ENCODE measurements around the gene SCIMP. TPM values are rescaled to one million over a fixed set of nuclear protein-coding genes. Genes with fewer than 3 reads are reported as not detected.

SCIMP gene
- total RNA-seq, 1 experiment from 2014 or later: not detected

DNA sequence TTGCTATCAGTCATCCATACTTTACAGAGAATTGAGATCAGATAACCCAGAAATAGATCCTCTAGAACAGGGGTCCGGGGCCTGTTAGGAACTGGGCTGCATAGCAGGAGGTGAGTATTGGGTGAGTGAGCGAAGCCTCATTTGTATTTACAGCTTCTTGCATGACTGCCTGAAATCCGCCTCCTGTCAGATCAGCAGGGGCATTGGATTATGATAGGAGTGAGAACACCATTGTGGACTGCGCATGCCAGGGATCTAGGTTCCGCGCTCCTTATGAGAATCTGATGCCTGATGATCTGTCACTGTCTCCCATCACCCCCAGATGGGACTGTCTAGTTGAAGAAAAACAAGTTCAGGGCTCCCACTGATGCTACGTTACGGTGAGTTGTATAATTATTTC lies 13.0 kb upstream of the SCIMP start:
- no peak for DNase-seq (ENCODE audit: low read depth, low spot score)
- no peak overlapping the region for H2AFZ ChIP-seq (ENCODE audit: low read depth, low read length, poor library complexity, severe bottlenecking)
- no peaks in the 10 kb centered on the region for H4K20me1 ChIP-seq (ENCODE audit: insufficient read depth)
- H3K36me3 ChIP-seq (ENCODE audit: control insufficient read depth in 1 of 2, insufficient read depth in 2 of 2, low read length in 2 of 2): no peaks in the 10 kb centered on the region
- no peaks in the 10 kb centered on the region for H3K9me3 ChIP-seq (ENCODE audit: control insufficient read depth in 1 of 2, insufficient read depth in 1 of 2, low read depth in 1 of 2, low read length in 2 of 2)
- no peak overlapping the region for H3K9ac ChIP-seq (ENCODE audit: low read length)
- no peak for ATAC-seq
- ChIA-PET CTCF (interaction anchor here (1.0 to 1.5 kb wide), 3 partner anchors 10 to 193 kb away, joined by 3 read pairs; partner anchors contain the start of gene C1QBP), POLR2A (no interaction called here), RAD21 (ENCODE audit: low non-redundant PET in 1 of 2, low total read pairs in 2 of 2, uncharacterized antibody in 2 of 2, unreplicated experiment in 2 of 2) (no interaction called here)
- no peaks in the 10 kb centered on the region for H3K27me3 ChIP-seq (ENCODE audit: insufficient read depth, low read length)
- no peaks in the 10 kb centered on the region for H3K4me1 ChIP-seq (ENCODE audit: control insufficient read depth in 1 of 2, insufficient read depth in 2 of 2, low read length in 2 of 2)
- no peaks in the 10 kb centered on the region for H3K9me2 ChIP-seq (ENCODE audit: insufficient read depth)
- TF ChIP-seq TCF7L2 (IDR thresholded peaks at IDR 0.05; ENCODE audit: borderline replicate concordance, extremely low read depth, insufficient read depth, insufficient read length) (no peak), CBX3 (IDR thresholded peaks at IDR 0.05; ENCODE audit: low read depth) (no peak), SIN3A (IDR thresholded peaks at IDR 0.05; ENCODE audit: low read depth) (no peak), FOSL1 (IDR thresholded peaks at IDR 0.05; ENCODE audit: low read depth) (no peak), EZH2phosphoT487 (IDR thresholded peaks at IDR 0.05; ENCODE audit: borderline replicate concordance) (no peak), POLR2A (IDR thresholded peaks at IDR 0.05; ENCODE audit: borderline replicate concordance, extremely low read depth, insufficient read depth, insufficient read length) (no peak), EZH2 (IDR thresholded peaks at IDR 0.05) (no peak), ZFX (IDR thresholded peaks at IDR 0.05) (no peak), POLR2AphosphoS5 (IDR thresholded peaks at IDR 0.05; ENCODE audit: low read depth, low read length) (no peak), RAD21 (IDR thresholded peaks at IDR 0.05; ENCODE audit: low read depth) (no peak), SRF (IDR thresholded peaks at IDR 0.05; ENCODE audit: low read depth) (no peak)
- TF ChIP-seq, protein P1, sequence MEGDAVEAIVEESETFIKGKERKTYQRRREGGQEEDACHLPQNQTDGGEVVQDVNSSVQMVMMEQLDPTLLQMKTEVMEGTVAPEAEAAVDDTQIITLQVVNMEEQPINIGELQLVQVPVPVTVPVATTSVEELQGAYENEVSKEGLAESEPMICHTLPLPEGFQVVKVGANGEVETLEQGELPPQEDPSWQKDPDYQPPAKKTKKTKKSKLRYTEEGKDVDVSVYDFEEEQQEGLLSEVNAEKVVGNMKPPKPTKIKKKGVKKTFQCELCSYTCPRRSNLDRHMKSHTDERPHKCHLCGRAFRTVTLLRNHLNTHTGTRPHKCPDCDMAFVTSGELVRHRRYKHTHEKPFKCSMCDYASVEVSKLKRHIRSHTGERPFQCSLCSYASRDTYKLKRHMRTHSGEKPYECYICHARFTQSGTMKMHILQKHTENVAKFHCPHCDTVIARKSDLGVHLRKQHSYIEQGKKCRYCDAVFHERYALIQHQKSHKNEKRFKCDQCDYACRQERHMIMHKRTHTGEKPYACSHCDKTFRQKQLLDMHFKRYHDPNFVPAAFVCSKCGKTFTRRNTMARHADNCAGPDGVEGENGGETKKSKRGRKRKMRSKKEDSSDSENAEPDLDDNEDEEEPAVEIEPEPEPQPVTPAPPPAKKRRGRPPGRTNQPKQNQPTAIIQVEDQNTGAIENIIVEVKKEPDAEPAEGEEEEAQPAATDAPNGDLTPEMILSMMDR (IDR thresholded peaks at IDR 0.05 in 2 of 3, conservative IDR thresholded peaks at IDR 0.05 in 1 of 3; ENCODE audit: borderline replicate concordance in 1 of 3, insufficient read depth in 1 of 3, low read depth in 2 of 3, low read length in 2 of 3): no peak
- TF ChIP-seq, protein P2, sequence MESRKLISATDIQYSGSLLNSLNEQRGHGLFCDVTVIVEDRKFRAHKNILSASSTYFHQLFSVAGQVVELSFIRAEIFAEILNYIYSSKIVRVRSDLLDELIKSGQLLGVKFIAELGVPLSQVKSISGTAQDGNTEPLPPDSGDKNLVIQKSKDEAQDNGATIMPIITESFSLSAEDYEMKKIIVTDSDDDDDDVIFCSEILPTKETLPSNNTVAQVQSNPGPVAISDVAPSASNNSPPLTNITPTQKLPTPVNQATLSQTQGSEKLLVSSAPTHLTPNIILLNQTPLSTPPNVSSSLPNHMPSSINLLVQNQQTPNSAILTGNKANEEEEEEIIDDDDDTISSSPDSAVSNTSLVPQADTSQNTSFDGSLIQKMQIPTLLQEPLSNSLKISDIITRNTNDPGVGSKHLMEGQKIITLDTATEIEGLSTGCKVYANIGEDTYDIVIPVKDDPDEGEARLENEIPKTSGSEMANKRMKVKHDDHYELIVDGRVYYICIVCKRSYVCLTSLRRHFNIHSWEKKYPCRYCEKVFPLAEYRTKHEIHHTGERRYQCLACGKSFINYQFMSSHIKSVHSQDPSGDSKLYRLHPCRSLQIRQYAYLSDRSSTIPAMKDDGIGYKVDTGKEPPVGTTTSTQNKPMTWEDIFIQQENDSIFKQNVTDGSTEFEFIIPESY (IDR thresholded peaks at IDR 0.05; ENCODE audit: extremely low read depth, insufficient replicate concordance, low read length): no peak
- TF ChIP-seq, protein P3, sequence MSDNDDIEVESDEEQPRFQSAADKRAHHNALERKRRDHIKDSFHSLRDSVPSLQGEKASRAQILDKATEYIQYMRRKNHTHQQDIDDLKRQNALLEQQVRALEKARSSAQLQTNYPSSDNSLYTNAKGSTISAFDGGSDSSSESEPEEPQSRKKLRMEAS (IDR thresholded peaks at IDR 0.05): no peak
- TF ChIP-seq, protein P4, sequence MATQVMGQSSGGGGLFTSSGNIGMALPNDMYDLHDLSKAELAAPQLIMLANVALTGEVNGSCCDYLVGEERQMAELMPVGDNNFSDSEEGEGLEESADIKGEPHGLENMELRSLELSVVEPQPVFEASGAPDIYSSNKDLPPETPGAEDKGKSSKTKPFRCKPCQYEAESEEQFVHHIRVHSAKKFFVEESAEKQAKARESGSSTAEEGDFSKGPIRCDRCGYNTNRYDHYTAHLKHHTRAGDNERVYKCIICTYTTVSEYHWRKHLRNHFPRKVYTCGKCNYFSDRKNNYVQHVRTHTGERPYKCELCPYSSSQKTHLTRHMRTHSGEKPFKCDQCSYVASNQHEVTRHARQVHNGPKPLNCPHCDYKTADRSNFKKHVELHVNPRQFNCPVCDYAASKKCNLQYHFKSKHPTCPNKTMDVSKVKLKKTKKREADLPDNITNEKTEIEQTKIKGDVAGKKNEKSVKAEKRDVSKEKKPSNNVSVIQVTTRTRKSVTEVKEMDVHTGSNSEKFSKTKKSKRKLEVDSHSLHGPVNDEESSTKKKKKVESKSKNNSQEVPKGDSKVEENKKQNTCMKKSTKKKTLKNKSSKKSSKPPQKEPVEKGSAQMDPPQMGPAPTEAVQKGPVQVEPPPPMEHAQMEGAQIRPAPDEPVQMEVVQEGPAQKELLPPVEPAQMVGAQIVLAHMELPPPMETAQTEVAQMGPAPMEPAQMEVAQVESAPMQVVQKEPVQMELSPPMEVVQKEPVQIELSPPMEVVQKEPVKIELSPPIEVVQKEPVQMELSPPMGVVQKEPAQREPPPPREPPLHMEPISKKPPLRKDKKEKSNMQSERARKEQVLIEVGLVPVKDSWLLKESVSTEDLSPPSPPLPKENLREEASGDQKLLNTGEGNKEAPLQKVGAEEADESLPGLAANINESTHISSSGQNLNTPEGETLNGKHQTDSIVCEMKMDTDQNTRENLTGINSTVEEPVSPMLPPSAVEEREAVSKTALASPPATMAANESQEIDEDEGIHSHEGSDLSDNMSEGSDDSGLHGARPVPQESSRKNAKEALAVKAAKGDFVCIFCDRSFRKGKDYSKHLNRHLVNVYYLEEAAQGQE (IDR thresholded peaks at IDR 0.05; ENCODE audit: low read depth): no peak
- no peak overlapping the region for H3K4me3 ChIP-seq (replicated peaks in 1 of 2; ENCODE audit: low read depth in 1 of 2, low read length in 2 of 2)
- H3K27ac ChIP-seq (ENCODE audit: low read depth, low read length): no peak overlapping the region
- intact Hi-C loops (cut with micrococcal nuclease): loop anchor here (5.0 kb wide), 2 partner anchors 1175 to 1190 kb away; partner anchors contain the start of gene AIPL1
- no peak overlapping the region for H3K4me2 ChIP-seq (ENCODE audit: low read length)
- no peaks in the 10 kb centered on the region for H3K79me2 ChIP-seq (ENCODE audit: insufficient read depth, low read length)
- no TSS peak for BruUV-seq (replicated peaks)

Data from HCT116 (cell line).